Upper lobe of left lung (tissue), 6 donors: Measurements from ENCODE around the gene PTH2R. TPM values are rescaled to one million over a fixed set of nuclear protein-coding genes. Genes with fewer than 3 reads are reported as not detected.
A peak's percentile ranks its signal among the peaks of the same experiment; 100 is the strongest.
"Not testable (repeated sequence)": the region's sequence is repeated elsewhere in the genome, so short reads cannot be mapped to it uniquely, and the experiment has no call there.

Experiments
- ATAC-seq, 2 donors: fragments of 200-7000 bp; cut with Tn5 transposase; one replicate each; pipeline ENCODE4 v1.9.1; 2022; ENCODE audit warnings: mild to moderate bottlenecking in 2 of 2, moderate library complexity in 2 of 2; ENCODE audit not compliant: low FRiP score in 2 of 2
- DNase-seq, 2 donors: peaks; one replicate each; pipeline ENCODE4 v3.0.0-alpha.2; 2019 to 2020
- H3K27ac ChIP-seq, 4 donors: fragments of 200-600 bp; sonication (generic); one replicate each; pipeline ENCODE4 v1.5.1; 2016 to 2019
- H3K27me3 ChIP-seq, 4 donors: fragments of 200-600 bp; sonication (generic); one replicate each; pipeline ENCODE4 v1.5.1; 2017 to 2019
- H3K36me3 ChIP-seq, 4 donors: fragments of 200-600 bp; sonication (generic); one replicate each; pipeline ENCODE4 v1.5.1; 2016 to 2019
- H3K4me1 ChIP-seq, 4 donors: fragments of 200-600 bp; sonication (generic); one replicate each; pipeline ENCODE4 v1.5.1; 2018 to 2019
- H3K4me3 ChIP-seq, 4 donors: fragments of 200-600 bp; sonication (generic); one replicate each; pipeline ENCODE4 v1.5.1; 2017 to 2019; ENCODE audit warnings: mild to moderate bottlenecking in 2 of 4, moderate library complexity in 1 of 4
- H3K9me3 ChIP-seq, 4 donors: fragments of 200-600 bp; sonication (generic); one replicate each; pipeline ENCODE4 v1.5.1; 2018 to 2019
- CTCF ChIP-seq, 6 experiments: fragments of 450-650 bp in 4 of 6; fragments of 200-600 bp in 2 of 6; sonication (generic) in 2 of 6; IDR thresholded peaks; one replicate each; pipeline ENCODE4 v1.5.1; 2016 to 2019; ENCODE audit warnings: antibody characterized with exemption in 6 of 6
- EP300 ChIP-seq, 4 donors: sonication (generic); formaldehyde crosslinking; IDR thresholded peaks; one replicate each; pipeline ENCODE4 v1.5.1; 2017; ENCODE audit warnings: antibody characterized with exemption in 4 of 4, control low read depth in 2 of 4
- POLR2A ChIP-seq, 4 donors: fragments of 450-650 bp; IDR thresholded peaks; one replicate each; pipeline ENCODE4 v1.5.1; 2016 to 2017; ENCODE audit warnings: antibody characterized with exemption in 4 of 4, mild to moderate bottlenecking in 2 of 4
- POLR2AphosphoS5 ChIP-seq, 2 donors: sonication (generic); formaldehyde crosslinking; IDR thresholded peaks; one replicate each; pipeline ENCODE4 v1.5.1; 2017; ENCODE audit warnings: antibody characterized with exemption in 2 of 2
- WGBS, 2 donors: methylation state at CpG; one replicate each; pipeline ENCODE4 v1.1.5; 2017 to 2018; 5-methylcytosine and 5-hydroxymethylcytosine counted together
- total RNA-seq, 6 donors: library from RNA; depleted of rRNA in 4 of 6; stranded (reverse); fragments of >200 nt in 4 of 6; gene quantifications; one replicate each; pipeline versions ENCODE4 v1.1.0 to v1.2.1, GENCODE V29; 2016 to 2021
- donor health status: DM: no; HTN: no; CAD: no; lungs with moderate emphysema.
- donor health status: DM: no; HTN: yes; CAD: no; lungs with severe emphysema.

The PTH2R gene
- total RNA-seq, 6 donors from 2014 or later: 0.30 to 2.1 (median 0.40) TPM; not detected in 2

- no peaks in the 10 kb centered on the region for H3K4me1 ChIP-seq
- DNase-seq: no peak
- WGBS, 2 donors: 80 to 90% methylated on average over 5 of the region's 5 CpGs
- H3K4me3 ChIP-seq: no peak overlapping the region
- TF ChIP-seq POLR2A (IDR thresholded peaks at IDR 0.05): no peak
- no peak for TF ChIP-seq CTCF (IDR thresholded peaks at IDR 0.05)
- no peak for TF ChIP-seq EP300 (IDR thresholded peaks at IDR 0.05)
- no peak for TF ChIP-seq POLR2AphosphoS5 (IDR thresholded peaks at IDR 0.05)
- H3K36me3 ChIP-seq: no peaks in the 10 kb centered on the region
- ATAC-seq: peak in 1 of 2 donors; percentile 53
- no peaks in the 10 kb centered on the region for H3K27me3 ChIP-seq
- no peak overlapping the region for H3K27ac ChIP-seq
- H3K9me3 ChIP-seq: no peaks in the 10 kb centered on the region
These were observed 19.9 kb downstream of the PTH2R start for GRCh38 chr2:208426412-208427045.

GRCh38 chr2:208437755-208438154, 31.2 kb downstream of the PTH2R start:
- Histone ChIP-seq H3K9me3 (no peaks in the 10 kb centered on the region), H3K27me3 (no peaks in the 10 kb centered on the region), H3K4me1 (no peaks in the 10 kb centered on the region), H3K27ac (no peak overlapping the region), H3K36me3 (no peaks in the 10 kb centered on the region), H3K4me3 (no peak overlapping the region)
- WGBS, 2 donors: 85 to 89% methylated on average over 3 of the region's 3 CpGs
- TF ChIP-seq EP300 (IDR thresholded peaks at IDR 0.05) (no peak), POLR2AphosphoS5 (IDR thresholded peaks at IDR 0.05) (no peak), POLR2A (IDR thresholded peaks at IDR 0.05) (no peak), CTCF (IDR thresholded peaks at IDR 0.05) (no peak)
- DNase-seq (no peak), ATAC-seq (no peak)

DNA sequence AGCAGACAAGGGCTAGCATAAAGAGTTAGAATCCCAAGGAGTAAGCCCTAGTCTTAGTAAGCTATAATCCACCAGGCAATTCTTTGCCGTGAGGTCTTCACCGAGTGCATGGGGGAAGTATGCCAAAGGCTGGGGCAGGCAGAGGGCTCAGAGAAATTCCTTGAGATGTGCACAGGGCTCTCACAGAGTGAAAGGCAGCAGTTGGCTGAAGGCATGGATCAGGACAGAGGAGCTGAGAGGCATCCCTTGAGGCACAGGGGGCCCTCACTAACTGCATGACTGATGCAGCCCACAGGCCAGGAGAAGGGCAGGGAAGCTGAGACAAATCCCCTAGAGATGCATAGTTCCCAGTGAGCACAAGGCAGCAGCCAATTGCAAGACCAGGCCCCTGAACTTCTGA, 34.1 kb downstream of the PTH2R start:
- ATAC-seq: peak in 1 of 2 donors; percentile 15
- H3K36me3 ChIP-seq: no peaks in the 10 kb centered on the region
- TF ChIP-seq CTCF (IDR thresholded peaks at IDR 0.05): no peak
- TF ChIP-seq POLR2AphosphoS5 (IDR thresholded peaks at IDR 0.05): no peak
- TF ChIP-seq POLR2A (IDR thresholded peaks at IDR 0.05): no peak
- no peak for TF ChIP-seq EP300 (IDR thresholded peaks at IDR 0.05)
- no peak overlapping the region for H3K27ac ChIP-seq
- H3K4me1 ChIP-seq: no peaks in the 10 kb centered on the region
- no peaks in the 10 kb centered on the region for H3K27me3 ChIP-seq
- H3K9me3 ChIP-seq: no peaks in the 10 kb centered on the region
- WGBS, 2 donors: 88 to 94% methylated on average over 2 of the region's 2 CpGs
- H3K4me3 ChIP-seq: no peak overlapping the region
- DNase-seq: no peak

- no peak overlapping the region for H3K27ac ChIP-seq
- no peaks in the 10 kb centered on the region for H3K27me3 ChIP-seq
- TF ChIP-seq EP300 (IDR thresholded peaks at IDR 0.05) (no peak), POLR2A (IDR thresholded peaks at IDR 0.05) (no peak), CTCF (IDR thresholded peaks at IDR 0.05) (no peak), POLR2AphosphoS5 (IDR thresholded peaks at IDR 0.05) (no peak)
- DNase-seq (no peak), ATAC-seq (no peak)
- no peaks in the 10 kb centered on the region for H3K9me3 ChIP-seq
- no peak overlapping the region for H3K4me3 ChIP-seq
- no peaks in the 10 kb centered on the region for H3K4me1 ChIP-seq
- WGBS, 2 donors: 93 to 94% methylated on average over 2 of the region's 2 CpGs
- no peaks in the 10 kb centered on the region for H3K36me3 ChIP-seq
These were observed 35.4 kb downstream of the PTH2R start for GRCh38 chr2:208441951-208442350.

GRCh38 chr2:208447447-208447846, 40.9 kb downstream of the PTH2R start:
- not testable (repeated sequence) for H3K36me3 ChIP-seq, H3K4me1 ChIP-seq, DNase-seq, H3K9me3 ChIP-seq, ATAC-seq, H3K27me3 ChIP-seq, H3K4me3 ChIP-seq, H3K27ac ChIP-seq
- 91 to 92% methylated on average over 6 of the region's 6 CpGs for WGBS, 2 donors
